Hepatocyte (in vitro differentiated cells): ENCODE results near the gene SORCS2. TPM values are rescaled to one million over a fixed set of nuclear protein-coding genes. Genes with fewer than 3 reads are reported as not detected.

Experiments used
- DNase-seq: peaks from one replicate; pipeline ENCODE4 v3.0.0-alpha.2; 2016; ENCODE audit warnings: low spot score
- H2AFZ ChIP-seq: fragments of 200-600 bp; sonication (generic); 2 replicates; pipeline ENCODE4 v1.6.0; 2016; ENCODE audit warnings: antibody characterized with exemption, mild to moderate bottlenecking
- H3K27ac ChIP-seq: fragments of 200-600 bp; sonication (generic); 2 replicates; pipeline ENCODE4 v1.5.1; 2016; ENCODE audit warnings: mild to moderate bottlenecking
- H3K27me3 ChIP-seq: fragments of 200-600 bp; sonication (generic); 2 replicates; pipeline ENCODE4 v1.6.1; 2016
- H3K36me3 ChIP-seq: fragments of 200-600 bp; sonication (generic); replicated peaks from 2 replicates; pipeline ENCODE4 v1.5.1; 2016; ENCODE audit warnings: low read depth; ENCODE audit not compliant: insufficient read depth
- H3K4me1 ChIP-seq: fragments of 200-600 bp; sonication (generic); 2 replicates; pipeline ENCODE4 v1.5.1; 2016; ENCODE audit warnings: mild to moderate bottlenecking, moderate library complexity; ENCODE audit not compliant: insufficient read depth
- H3K4me2 ChIP-seq: fragments of 200-600 bp; sonication (generic); 2 replicates; pipeline ENCODE4 v1.6.0; 2016
- H3K4me3 ChIP-seq: fragments of 200-600 bp; sonication (generic); 2 replicates; pipeline ENCODE4 v1.5.1; 2016; ENCODE audit warnings: mild to moderate bottlenecking
- H3K79me2 ChIP-seq: fragments of 200-600 bp; sonication (generic); 2 replicates; pipeline ENCODE4 v1.6.0; 2017; ENCODE audit warnings: mild to moderate bottlenecking
- H3K9me2 ChIP-seq: fragments of 200-600 bp; sonication (generic); replicated peaks from 2 replicates; pipeline ENCODE4 v1.6.0; 2017; ENCODE audit warnings: mild to moderate bottlenecking; ENCODE audit not compliant: insufficient read depth
- H3K9me3 ChIP-seq: fragments of 200-600 bp; sonication (generic); 2 replicates; pipeline ENCODE4 v1.5.1; 2016; ENCODE audit warnings: low read depth, mild to moderate bottlenecking
- H4K20me1 ChIP-seq: fragments of 200-600 bp; sonication (generic); 2 replicates; pipeline ENCODE4 v1.6.0; 2016; ENCODE audit warnings: mild to moderate bottlenecking; ENCODE audit not compliant: insufficient read depth, poor library complexity, severe bottlenecking
- EZH2 ChIP-seq: fragments of 200-600 bp; sonication (generic); IDR thresholded peaks from 2 replicates; pipeline ENCODE4 v1.6.1; 2016; ENCODE audit warnings: antibody characterized with exemption, mild to moderate bottlenecking, borderline replicate concordance
- EZH2phosphoT487 ChIP-seq: fragments of 200-600 bp; sonication (generic); IDR thresholded peaks from one replicate; pipeline ENCODE4 v1.6.1; 2018; ENCODE audit warnings: antibody characterized with exemption, mild to moderate bottlenecking, low read depth, moderate library complexity; ENCODE audit not compliant: unreplicated experiment, severe bottlenecking
- WGBS: methylation state at CpG from one replicate; pipeline ENCODE4 v1.1.6; 2016; ENCODE audit warnings: low lambda C conversion rate; ENCODE audit errors: missing lambda C conversion rate; 5-methylcytosine and 5-hydroxymethylcytosine counted together
- polyA plus RNA-seq: library from polyadenylated mRNA; unstranded; fragments of >200 nt; fragmentation: Nextera tagmentation; extraction: Ambion mirVana; gene quantifications from 2 replicates; pipeline ENCODE4 v1.2.1, GENCODE V29; 2016
- total RNA-seq: library from RNA; depleted of rRNA; stranded (reverse); fragments of >200 nt; gene quantifications from 2 replicates; pipeline ENCODE4 v1.2.3, GENCODE V29; 2014
- TF ChIP-seq, protein P1 (sequence below): fragments of 200-600 bp; sonication (generic); IDR thresholded peaks from 2 replicates; pipeline ENCODE4 v1.5.1; 2016; ENCODE audit warnings: antibody characterized with exemption, mild to moderate bottlenecking; ENCODE audit not compliant: poor library complexity

The SORCS2 gene
- total and polyA plus RNA-seq, 2 experiments from 2014 or later, result 1.6 to 4.8 TPM

DNA sequence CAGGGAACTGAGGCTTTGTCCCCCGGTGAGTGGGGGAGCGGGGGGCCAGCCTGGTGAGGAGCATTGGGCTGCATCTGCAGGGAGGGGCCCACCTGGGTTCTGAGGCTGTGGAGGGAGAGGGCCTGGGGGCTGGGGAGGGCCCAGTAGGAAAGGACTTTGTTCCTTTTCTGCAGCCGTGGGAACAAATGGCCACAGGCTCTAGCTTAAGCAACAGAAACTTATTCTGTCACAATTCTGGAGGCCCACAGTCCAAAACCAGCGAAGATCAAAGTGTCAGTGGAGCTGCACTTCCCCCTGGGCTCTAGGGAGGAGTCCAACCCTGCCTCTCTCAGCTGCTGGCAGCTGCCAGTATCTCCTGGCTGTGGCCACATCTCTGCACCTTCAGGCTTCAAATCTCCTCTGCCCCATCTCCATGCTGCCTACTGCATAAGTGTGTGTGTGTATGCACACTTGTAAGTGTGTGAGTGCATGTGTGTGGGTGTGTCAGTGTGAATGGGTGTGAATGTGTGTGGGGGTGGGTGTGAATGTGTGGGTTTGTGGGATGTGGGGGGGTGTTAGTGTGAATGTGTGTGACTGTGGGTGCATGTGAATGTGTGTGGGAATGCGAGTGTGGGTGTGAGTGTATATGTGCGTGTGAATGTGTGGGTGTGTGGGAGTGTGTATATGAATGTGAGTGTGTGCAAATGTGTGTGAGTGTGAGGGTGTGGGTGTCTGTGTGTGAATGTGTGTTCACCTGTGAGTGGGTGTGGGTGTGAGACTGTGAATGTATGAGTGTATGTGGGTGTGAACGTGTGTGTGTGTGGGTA, 446.8 kb downstream of the SORCS2 start:
- Histone ChIP-seq H3K9me3 (no peaks in the 10 kb centered on the region), H3K4me3 (no peak overlapping the region), H4K20me1 (no peaks in the 10 kb centered on the region), H3K9me2 (no peaks in the 10 kb centered on the region), H3K4me1 (no peaks in the 10 kb centered on the region), H3K36me3 (no peaks in the 10 kb centered on the region), H3K27me3 (no peaks in the 10 kb centered on the region), H3K27ac (no peak overlapping the region), H3K4me2 (no peak overlapping the region), H3K79me2 (no peaks in the 10 kb centered on the region), H2AFZ (no peak overlapping the region)
- DNase-seq, result peak; percentile 30
- WGBS, result 79% methylated on average over 7 of the region's 7 CpGs
- no peak for TF ChIP-seq EZH2phosphoT487
- TF ChIP-seq, protein P1, sequence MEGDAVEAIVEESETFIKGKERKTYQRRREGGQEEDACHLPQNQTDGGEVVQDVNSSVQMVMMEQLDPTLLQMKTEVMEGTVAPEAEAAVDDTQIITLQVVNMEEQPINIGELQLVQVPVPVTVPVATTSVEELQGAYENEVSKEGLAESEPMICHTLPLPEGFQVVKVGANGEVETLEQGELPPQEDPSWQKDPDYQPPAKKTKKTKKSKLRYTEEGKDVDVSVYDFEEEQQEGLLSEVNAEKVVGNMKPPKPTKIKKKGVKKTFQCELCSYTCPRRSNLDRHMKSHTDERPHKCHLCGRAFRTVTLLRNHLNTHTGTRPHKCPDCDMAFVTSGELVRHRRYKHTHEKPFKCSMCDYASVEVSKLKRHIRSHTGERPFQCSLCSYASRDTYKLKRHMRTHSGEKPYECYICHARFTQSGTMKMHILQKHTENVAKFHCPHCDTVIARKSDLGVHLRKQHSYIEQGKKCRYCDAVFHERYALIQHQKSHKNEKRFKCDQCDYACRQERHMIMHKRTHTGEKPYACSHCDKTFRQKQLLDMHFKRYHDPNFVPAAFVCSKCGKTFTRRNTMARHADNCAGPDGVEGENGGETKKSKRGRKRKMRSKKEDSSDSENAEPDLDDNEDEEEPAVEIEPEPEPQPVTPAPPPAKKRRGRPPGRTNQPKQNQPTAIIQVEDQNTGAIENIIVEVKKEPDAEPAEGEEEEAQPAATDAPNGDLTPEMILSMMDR, result no peak
- no peak for TF ChIP-seq EZH2

DNA sequence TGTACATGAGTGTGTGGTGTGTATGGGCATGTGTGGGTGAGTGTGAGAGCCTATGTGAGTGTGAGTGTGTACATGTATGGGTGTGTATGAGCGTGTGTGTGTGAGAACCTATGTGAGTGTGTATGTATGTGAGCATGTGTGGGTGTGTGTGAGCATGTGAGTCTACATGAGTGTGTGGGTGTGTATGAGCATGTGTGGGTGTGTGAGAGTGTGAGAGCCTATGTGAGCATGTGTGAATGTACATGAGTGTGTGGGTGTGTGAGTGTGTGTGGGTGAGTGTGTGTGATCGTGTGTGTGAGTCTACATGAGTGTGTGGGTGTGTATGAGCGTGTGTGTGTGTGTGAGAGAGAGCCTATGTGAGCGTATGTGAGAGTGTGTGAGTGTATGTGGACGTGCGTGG, 447.8 kb downstream of the SORCS2 start:
- no peaks in the 10 kb centered on the region for H3K9me2 ChIP-seq
- H3K4me2 ChIP-seq, result no peak overlapping the region
- no peaks in the 10 kb centered on the region for H3K9me3 ChIP-seq
- H2AFZ ChIP-seq, result no peak overlapping the region
- no peak overlapping the region for H3K4me3 ChIP-seq
- no peak overlapping the region for H3K27ac ChIP-seq
- H3K27me3 ChIP-seq, result no peaks in the 10 kb centered on the region
- no peak for DNase-seq
- H3K79me2 ChIP-seq, result no peaks in the 10 kb centered on the region
- H3K4me1 ChIP-seq, result no peaks in the 10 kb centered on the region
- no peaks in the 10 kb centered on the region for H3K36me3 ChIP-seq
- H4K20me1 ChIP-seq, result no peaks in the 10 kb centered on the region
- no peak for TF ChIP-seq EZH2phosphoT487
- TF ChIP-seq EZH2, result no peak
- TF ChIP-seq, protein P1, result no peak
- 85% methylated on average over 6 of the region's 6 CpGs for WGBS

DNA sequence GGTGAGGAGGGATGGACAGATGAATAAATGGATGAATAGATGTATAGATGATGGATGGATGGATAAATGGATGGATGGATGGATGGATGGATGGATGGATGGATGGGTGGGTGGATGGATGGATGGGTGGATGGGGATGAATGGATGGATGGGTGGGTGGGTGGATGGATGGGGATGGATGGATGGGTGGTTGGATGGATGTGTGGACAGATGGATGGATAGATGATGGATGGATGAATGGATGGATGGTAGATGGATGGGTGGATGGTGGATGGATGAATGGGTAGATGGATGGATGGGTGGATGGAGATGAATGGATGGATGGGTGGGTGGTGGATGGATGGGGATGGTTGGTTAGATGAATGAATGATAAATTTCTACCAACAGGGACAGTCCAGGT, 449.4 kb downstream of the SORCS2 start:
- Histone ChIP-seq H3K79me2 (no peaks in the 10 kb centered on the region), H3K4me3 (no peak overlapping the region), H3K4me2 (no peak overlapping the region), H2AFZ (no peak overlapping the region), H3K27ac (no peak overlapping the region), H3K9me3 (no peaks in the 10 kb centered on the region), H3K36me3 (no peaks in the 10 kb centered on the region), H3K9me2 (no peaks in the 10 kb centered on the region), H4K20me1 (no peaks in the 10 kb centered on the region), H3K4me1 (no peaks in the 10 kb centered on the region), H3K27me3 (no peaks in the 10 kb centered on the region)
- TF ChIP-seq EZH2phosphoT487 (no peak), EZH2 (no peak)
- TF ChIP-seq, protein P1, result no peak
- DNase-seq, result no peak
